Stimulated activated CD4-positive, alpha-beta T cell treated with anti-CD3 and anti-CD28 coated beads, TNF-alpha, amount 100 ng/mL, for 24 hours (primary cell): Measurements from ENCODE around the gene LNX1.

Experiments
- DNase-seq, 3 experiments: peaks; one replicate each; pipeline ENCODE4 v3.0.0-alpha.2; 2020; ENCODE audit warnings: low read depth in 3 of 3

LNX1 gene

GRCh38 chr4:53572600-53572994, 18.7 kb downstream of the LNX1 start:
- DNase-seq, result no peak

GRCh38 chr4:53571936-53572599, 19.2 kb downstream of the LNX1 start:
- no peak for DNase-seq

GRCh38 chr4:53563824-53564223, 27.5 kb downstream of the LNX1 start:
- peak in 1 of 3 experiments; percentile 25 for DNase-seq

GRCh38 chr4:53562409-53562808, 28.9 kb downstream of the LNX1 start:
- no peak for DNase-seq

- DNase-seq, result no peak
Observed at GRCh38 chr4:53559021-53559620, 32.2 kb downstream of the LNX1 start.

- no peak for DNase-seq
Observed at GRCh38 chr4:53558065-53558801, 33.1 kb downstream of the LNX1 start.

- DNase-seq, result no peak
Observed at GRCh38 chr4:53557669-53558064, 33.6 kb downstream of the LNX1 start.

- no peak for DNase-seq
Observed at GRCh38 chr4:53556651-53557050, 34.6 kb downstream of the LNX1 start.

- DNase-seq, result no peak
Observed at GRCh38 chr4:53553486-53554210, 37.6 kb downstream of the LNX1 start.

GRCh38 chr4:53552711-53553110, 38.6 kb downstream of the LNX1 start:
- DNase-seq, result no peak

GRCh38 chr4:53551958-53552357, 39.3 kb downstream of the LNX1 start:
- no peak for DNase-seq

GRCh38 chr4:53551281-53551864, 39.9 kb downstream of the LNX1 start:
- DNase-seq, result no peak

GRCh38 chr4:53548662-53549061, 42.6 kb downstream of the LNX1 start:
- DNase-seq, result no peak

- no peak for DNase-seq
Observed at GRCh38 chr4:53547983-53548382, 43.3 kb downstream of the LNX1 start.

- DNase-seq, result no peak
Observed at GRCh38 chr4:53545942-53546581, 45.2 kb downstream of the LNX1 start.

GRCh38 chr4:53545273-53545672, 46.0 kb downstream of the LNX1 start:
- no peak for DNase-seq

GRCh38 chr4:53543561-53543960, 47.7 kb downstream of the LNX1 start:
- DNase-seq, result no peak

GRCh38 chr4:53541577-53542206, 49.6 kb downstream of the LNX1 start:
- no peak for DNase-seq

GRCh38 chr4:53538756-53539155, 52.5 kb downstream of the LNX1 start:
- no peak for DNase-seq

- DNase-seq, result no peak
Observed at GRCh38 chr4:53537606-53538005, 53.7 kb downstream of the LNX1 start.

GRCh38 chr4:53536328-53536727, 55.0 kb downstream of the LNX1 start:
- no peak for DNase-seq
